CD4-positive, alpha-beta memory T cell (primary cell): ENCODE measurements around the gene TOPAZ1. TPM values are rescaled to one million over a fixed set of nuclear protein-coding genes. Genes with fewer than 3 reads are reported as not detected.

Experiments
- CTCF ChIA-PET: fragments of 350-600 bp; sonication (Branson Sonifier 250); formaldehyde crosslinking; loops from one replicate; lab custom pipeline; 2021; ENCODE audit warnings: inconsistent platforms; ENCODE audit not compliant: partially characterized antibody; lab: Charles Lee
- POLR2A ChIA-PET: fragments of 350-600 bp; sonication (Branson Sonifier 250); formaldehyde crosslinking; loops from one replicate; lab custom pipeline; 2021; ENCODE audit not compliant: partially characterized antibody; lab: Charles Lee
- DNase-seq, 5 donors: peaks; one replicate each; pipeline versions ENCODE4 v3.0.0 to v3.0.0-alpha.2; 2020 to 2022; ENCODE audit warnings: mixed read lengths in 1 of 5
- H3K27ac ChIP-seq: one replicate; pipeline ENCODE4 v1.7.0; 2013; ENCODE audit warnings: low read depth, low read length
- H3K27me3 ChIP-seq: 2 replicates; pipeline ENCODE4 v1.7.0; 2013; ENCODE audit warnings: mild to moderate bottlenecking, low read length, moderate library complexity; ENCODE audit not compliant: insufficient read depth
- H3K36me3 ChIP-seq: 2 replicates; pipeline ENCODE4 v1.7.0; 2013; ENCODE audit warnings: mild to moderate bottlenecking, low read length, moderate library complexity; ENCODE audit not compliant: insufficient read depth
- H3K4me1 ChIP-seq: 2 replicates; pipeline ENCODE4 v1.7.0; 2013; ENCODE audit warnings: mild to moderate bottlenecking, low read length, moderate library complexity; ENCODE audit not compliant: insufficient read depth
- H3K4me3 ChIP-seq, 2 donors: one replicate each; pipeline ENCODE4 v1.7.0; 2013; ENCODE audit warnings: low read length in 2 of 2, mild to moderate bottlenecking in 1 of 2
- H3K9me3 ChIP-seq, 2 donors: one replicate each; pipeline ENCODE4 v1.7.0; 2013; ENCODE audit warnings: low read length in 2 of 2, control low read depth in 1 of 2; ENCODE audit not compliant: control insufficient read depth in 1 of 2
- H3K27ac Mint-ChIP-seq, 7 donors: one replicate each; pipeline ENCODE4 v1.8.0; 2020 to 2021; ENCODE audit warnings: mixed read lengths in 7 of 7, mild to moderate bottlenecking in 6 of 7, inconsistent platforms in 3 of 7, moderate library complexity in 3 of 7
- H3K27me3 Mint-ChIP-seq, 2 donors: one replicate each; pipeline ENCODE4 v1.8.0; 2020 to 2021; ENCODE audit warnings: mixed read lengths in 2 of 2
- H3K36me3 Mint-ChIP-seq, 2 donors: one replicate each; pipeline ENCODE4 v1.8.0; 2020 to 2021; ENCODE audit warnings: mixed read lengths in 2 of 2, inconsistent platforms in 1 of 2, mild to moderate bottlenecking in 1 of 2
- H3K4me1 Mint-ChIP-seq, 4 donors: one replicate each; pipeline ENCODE4 v1.8.0; 2020 to 2021; ENCODE audit warnings: mixed read lengths in 4 of 4, mild to moderate bottlenecking in 1 of 4
- H3K4me3 Mint-ChIP-seq, 8 donors: one replicate each; pipeline ENCODE4 v1.8.0; 2020 to 2021; ENCODE audit warnings: mixed read lengths in 8 of 8, mild to moderate bottlenecking in 7 of 8, moderate library complexity in 6 of 8, inconsistent platforms in 3 of 8
- H3K9me3 Mint-ChIP-seq, 8 donors: one replicate each; pipeline ENCODE4 v1.8.0; 2020 to 2021; ENCODE audit warnings: mixed read lengths in 8 of 8, mild to moderate bottlenecking in 5 of 8, inconsistent platforms in 3 of 8, moderate library complexity in 1 of 8
- intact Hi-C: fragments of 100-400 bp; cut with micrococcal nuclease; formaldehyde crosslinking; loops from one replicate; pipeline ENCODE4 v1.15.1; 2023
- polyA plus RNA-seq, 2 donors: library from polyadenylated mRNA; unstranded; fragments of 300-500 nt; fragmentation: Illumina TruSeq; gene quantifications; one replicate each; pipeline ENCODE4 v1.2.3, GENCODE V29; 2021
- total RNA-seq, 2 experiments: library from RNA; stranded (reverse); gene quantifications; one replicate each; pipeline ENCODE4 v1.2.3, GENCODE V29; 2021

The TOPAZ1 gene
- total and polyA plus RNA-seq, 4 experiments from 2014 or later: not detected

- intact Hi-C loops: no loop called here
- peaks cover 20 to 21% of the 10 kb centered on the region in 2 donors for H3K36me3 Mint-ChIP-seq
- peaks cover 0 to 23% (median 9%) of the 10 kb centered on the region in 8 donors for H3K9me3 Mint-ChIP-seq
- Histone ChIP-seq H3K4me1 (no peaks in the 10 kb centered on the region), H3K27ac (no peak overlapping the region), H3K36me3 (no peaks in the 10 kb centered on the region), H3K9me3 (no peaks in the 10 kb centered on the region), H3K4me3 (no peak overlapping the region), H3K27me3 (no peaks in the 10 kb centered on the region)
- H3K27ac Mint-ChIP-seq: no peak overlapping the region
- DNase-seq: no peak
- no peaks in the 10 kb centered on the region for H3K27me3 Mint-ChIP-seq
- H3K4me1 Mint-ChIP-seq: no peaks in the 10 kb centered on the region
- H3K4me3 Mint-ChIP-seq: no peak overlapping the region
- ChIA-PET CTCF (no interaction called here), POLR2A (no interaction called here)
These were observed 133.8 kb downstream of the TOPAZ1 start for GRCh38 chr3:44375450-44375849.

Other genes starting within 250 kb of the TOPAZ1 start
- 10 to 100 TPM; 21.3 to 21.8 TPM for gene TCAIM, start 96.9 kb downstream of the TOPAZ1 start, total RNA-seq
- 10 to 100 TPM; 16.7 to 17.3 TPM for gene TCAIM, start 96.9 kb downstream of the TOPAZ1 start, polyA plus RNA-seq
- 10 to 100 TPM; 30.0 to 31.5 TPM for gene ZNF445, start 235.8 kb downstream of the TOPAZ1 start, total RNA-seq
- gene ZNF445, start 235.8 kb downstream of the TOPAZ1 start, polyA plus RNA-seq: 1 to 10 TPM in 1 of 2 donors, under 1 TPM in 1; 0.57 to 3.8 TPM